G401 (cell line): Measurements from ENCODE around the gene ASIC1. TPM values are rescaled to one million over a fixed set of nuclear protein-coding genes. Genes with fewer than 3 reads are reported as not detected.

Experiments
- DNase-seq: peaks from one replicate; pipeline ENCODE4 v3.0.0-alpha.2; 2015; ENCODE audit warnings: low spot score
- in situ Hi-C: cut with HindIII; loops from 2 replicates; pipeline ENCODE4 v1.10.0; 2016; ENCODE audit warnings: low sequenced_read_pairs, mixed read lengths
- total RNA-seq: library from RNA; depleted of rRNA; stranded (reverse); fragments of >200 nt; shearing (Covaris generic); gene quantifications from 2 replicates; pipeline ENCODE4 v1.2.3, GENCODE V29; 2014

ASIC1 gene
- total RNA-seq, 1 experiment from 2014 or later, result 13.1 TPM

DNA sequence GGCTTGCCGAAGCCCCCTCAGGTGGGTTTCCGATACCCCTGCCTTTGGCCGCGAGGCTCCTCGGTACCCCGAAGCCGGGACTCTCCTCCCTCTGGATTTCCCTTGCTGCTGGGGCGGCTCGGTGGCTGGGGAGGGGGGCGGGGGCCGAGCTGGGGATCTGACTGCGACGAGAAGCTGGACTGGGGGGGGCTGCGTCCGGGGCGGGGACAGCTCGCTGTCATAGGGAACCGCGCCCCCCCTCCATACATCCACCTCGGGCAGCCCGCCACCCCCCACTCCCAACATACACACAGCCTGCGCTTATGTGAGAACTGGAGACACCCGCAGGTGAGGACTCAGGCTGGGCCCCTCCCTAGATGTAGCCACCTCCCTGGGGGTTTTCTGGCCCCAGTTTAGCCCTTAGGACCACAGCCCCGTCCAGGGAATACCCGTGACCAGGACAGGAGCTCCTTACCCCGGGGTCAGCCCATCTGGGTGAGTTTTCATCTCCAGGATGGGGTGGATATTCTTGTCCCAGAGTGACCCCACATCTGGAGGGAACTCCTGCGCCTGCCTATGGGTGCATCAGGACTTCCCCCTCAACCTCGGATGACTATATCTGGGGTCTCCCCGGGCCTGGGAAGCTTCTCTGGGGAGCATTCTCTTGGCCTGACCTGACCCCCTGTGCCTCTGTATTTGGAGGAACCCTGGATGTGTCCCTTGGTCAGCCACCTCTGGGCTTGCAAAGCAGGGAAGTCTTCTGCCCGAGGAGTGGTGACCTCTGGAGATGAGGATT is 687 bp downstream of the ASIC1 start:
- in situ Hi-C loops, result no loop called here
- no peak for DNase-seq

DNA sequence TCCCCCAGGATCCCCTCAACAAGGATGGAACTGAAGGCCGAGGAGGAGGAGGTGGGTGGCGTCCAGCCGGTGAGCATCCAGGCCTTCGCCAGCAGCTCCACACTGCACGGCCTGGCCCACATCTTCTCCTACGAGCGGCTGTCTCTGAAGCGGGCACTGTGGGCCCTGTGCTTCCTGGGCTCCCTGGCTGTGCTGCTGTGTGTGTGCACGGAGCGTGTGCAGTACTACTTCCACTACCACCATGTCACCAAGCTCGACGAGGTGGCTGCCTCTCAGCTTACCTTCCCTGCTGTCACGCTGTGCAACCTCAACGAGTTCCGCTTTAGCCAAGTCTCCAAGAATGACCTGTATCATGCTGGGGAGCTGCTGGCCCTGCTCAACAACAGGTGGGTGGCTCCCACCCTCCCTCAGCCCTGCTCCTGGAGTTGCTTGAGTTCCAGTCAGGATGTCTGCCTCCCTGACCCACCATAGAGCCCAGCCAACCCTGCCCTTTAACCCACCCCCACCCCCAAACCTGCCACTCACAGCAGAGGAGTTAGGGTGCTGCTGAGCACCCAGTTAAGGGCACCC is 1.4 kb downstream of the ASIC1 start:
- in situ Hi-C loops, result no loop called here
- no peak for DNase-seq

DNA sequence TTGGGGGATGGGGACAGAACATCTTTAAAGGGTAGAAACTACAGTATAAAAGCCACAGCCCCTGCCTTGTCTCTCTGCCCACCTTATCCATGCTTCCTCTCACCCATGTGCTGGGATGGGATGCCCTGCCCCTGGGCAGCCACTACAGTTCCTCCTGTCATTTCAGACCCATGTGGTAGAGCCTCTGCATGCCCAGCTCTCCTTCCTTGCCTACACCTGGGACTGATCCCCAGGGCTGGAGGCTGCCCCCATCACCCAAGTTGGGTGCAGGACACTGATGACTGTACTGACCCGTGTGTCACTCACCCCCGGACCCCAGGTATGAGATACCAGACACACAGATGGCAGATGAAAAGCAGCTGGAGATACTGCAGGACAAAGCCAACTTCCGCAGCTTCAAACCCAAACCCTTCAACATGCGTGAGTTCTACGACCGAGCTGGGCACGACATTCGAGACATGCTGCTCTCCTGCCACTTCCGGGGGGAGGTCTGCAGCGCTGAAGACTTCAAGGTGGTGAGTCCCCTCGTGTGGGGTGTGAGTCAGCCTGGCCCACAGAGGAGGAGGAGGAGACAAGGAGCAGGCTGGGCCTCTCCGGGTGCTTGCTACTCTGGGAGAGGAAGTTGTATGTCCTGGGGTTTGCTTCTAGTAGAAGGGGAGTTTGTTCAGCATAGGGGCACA is 2.2 kb downstream of the ASIC1 start:
- DNase-seq, result no peak

DNA sequence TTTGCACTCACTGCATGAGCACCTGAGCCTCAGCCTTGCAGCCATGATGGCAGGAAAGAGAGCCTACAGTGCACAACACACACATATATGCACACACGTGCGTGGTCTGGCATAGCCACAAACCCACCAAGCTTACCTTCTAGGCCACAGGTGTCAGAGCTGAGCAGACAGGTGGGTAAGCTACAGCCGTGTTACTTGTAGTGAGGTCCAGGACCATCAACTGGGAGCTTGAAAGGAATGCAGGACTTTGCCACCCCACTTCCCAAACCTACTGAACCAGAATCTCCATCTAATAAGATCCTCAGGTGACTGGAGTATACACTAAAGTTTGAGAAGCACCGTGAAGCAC is 2.7 kb downstream of the ASIC1 start:
- in situ Hi-C loops, result no loop called here
- no peak for DNase-seq

More for the DNA sequence above, 2.2 kb downstream of the ASIC1 start:
- in situ Hi-C loops, result no loop called here

GRCh38 chr12:50061171-50061570 is 3.8 kb downstream of the ASIC1 start:
- in situ Hi-C loops, result no loop called here

GRCh38 chr12:50061946-50062686 is 4.7 kb downstream of the ASIC1 start:
- in situ Hi-C loops, result no loop called here
- no peak for DNase-seq

More at GRCh38 chr12:50061171-50061570, 3.8 kb downstream of the ASIC1 start:
- DNase-seq, result no peak

GRCh38 chr12:50062728-50063460 is 5.5 kb downstream of the ASIC1 start:
- DNase-seq, result no peak
- in situ Hi-C loops, result no loop called here

DNA sequence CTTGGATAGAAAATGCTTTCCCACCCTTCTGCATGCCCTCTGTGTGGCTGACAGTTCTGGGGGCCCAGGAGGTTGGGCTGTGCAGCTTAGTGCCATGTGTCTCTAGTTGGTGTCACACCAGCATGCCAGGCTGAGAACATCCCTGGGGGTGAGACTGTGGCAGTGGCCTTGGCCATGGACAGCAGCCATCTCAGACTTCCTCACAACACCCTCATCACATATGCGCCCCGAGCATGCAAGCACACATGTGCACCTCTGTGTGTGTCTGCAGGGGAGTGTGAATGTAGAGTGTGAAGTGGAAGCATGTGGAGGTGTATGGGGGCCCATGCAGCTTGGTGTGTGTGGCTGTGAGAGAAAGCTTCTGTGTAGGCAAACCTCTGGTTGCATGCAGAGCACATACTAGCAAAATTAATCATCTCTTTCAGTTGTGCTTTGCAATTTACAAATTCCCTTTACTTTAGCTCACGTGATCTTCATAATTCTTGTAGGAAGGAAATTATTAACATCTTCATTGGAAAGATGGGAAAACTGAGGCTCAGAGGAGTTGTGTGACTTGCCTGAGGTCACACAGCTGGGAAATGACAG is 8.4 kb downstream of the ASIC1 start:
- DNase-seq, result no peak
- in situ Hi-C loops, result loop anchor here (5.0 kb wide), 1 partner anchor 99 kb away; no protein-coding TSS in a partner anchor

DNA sequence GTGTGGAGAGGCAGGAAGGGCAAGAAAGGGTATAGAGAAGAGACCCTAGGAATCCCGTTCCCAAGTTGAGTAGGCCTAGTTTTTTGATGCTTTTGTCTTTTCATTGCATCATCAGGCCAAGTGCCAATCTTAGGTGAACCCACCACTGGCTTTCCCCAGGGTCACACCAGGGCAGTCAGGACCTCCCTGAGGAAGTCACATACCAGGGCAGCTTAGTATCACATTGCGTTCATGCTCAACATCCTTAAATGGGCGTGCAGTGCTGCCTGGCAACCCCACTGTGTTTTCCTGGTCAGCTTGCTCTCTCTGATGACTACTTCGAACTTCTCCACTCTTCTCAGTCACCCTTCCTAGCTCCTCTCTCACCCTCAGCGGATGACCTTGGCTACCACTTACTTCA is 9.0 kb downstream of the ASIC1 start:
- no peak for DNase-seq
- in situ Hi-C loops, result loop anchor here (5.0 kb wide), 1 partner anchor 99 kb away; no protein-coding TSS in a partner anchor

- DNase-seq, result no peak
- in situ Hi-C loops, result loop anchor here (5.0 kb wide), 1 partner anchor 102 kb away; no protein-coding TSS in a partner anchor
Observed at GRCh38 chr12:50069069-50069468, 11.7 kb downstream of the ASIC1 start.

DNA sequence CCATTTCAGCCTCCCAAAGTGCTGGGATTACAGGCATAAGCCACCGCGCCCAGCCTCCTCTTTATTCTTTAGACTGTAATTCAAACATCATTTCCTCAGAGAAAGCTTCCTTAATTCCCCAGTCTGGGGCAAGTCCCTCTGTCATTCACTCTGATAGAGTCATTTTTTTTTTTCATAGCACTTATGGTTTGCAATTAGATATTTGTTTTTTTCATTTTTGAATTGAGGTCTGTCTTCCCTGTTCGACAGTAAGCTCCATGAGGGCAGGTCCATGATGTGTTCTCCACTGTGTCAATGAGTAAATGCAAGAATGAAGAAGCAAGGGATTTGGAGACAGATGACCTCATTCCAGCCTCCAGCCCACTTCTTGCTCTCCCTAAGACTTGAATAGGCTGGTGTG is 12.1 kb downstream of the ASIC1 start:
- in situ Hi-C loops, result loop anchor here (5.0 kb wide), 1 partner anchor 102 kb away; no protein-coding TSS in a partner anchor
- no peak for DNase-seq

DNA sequence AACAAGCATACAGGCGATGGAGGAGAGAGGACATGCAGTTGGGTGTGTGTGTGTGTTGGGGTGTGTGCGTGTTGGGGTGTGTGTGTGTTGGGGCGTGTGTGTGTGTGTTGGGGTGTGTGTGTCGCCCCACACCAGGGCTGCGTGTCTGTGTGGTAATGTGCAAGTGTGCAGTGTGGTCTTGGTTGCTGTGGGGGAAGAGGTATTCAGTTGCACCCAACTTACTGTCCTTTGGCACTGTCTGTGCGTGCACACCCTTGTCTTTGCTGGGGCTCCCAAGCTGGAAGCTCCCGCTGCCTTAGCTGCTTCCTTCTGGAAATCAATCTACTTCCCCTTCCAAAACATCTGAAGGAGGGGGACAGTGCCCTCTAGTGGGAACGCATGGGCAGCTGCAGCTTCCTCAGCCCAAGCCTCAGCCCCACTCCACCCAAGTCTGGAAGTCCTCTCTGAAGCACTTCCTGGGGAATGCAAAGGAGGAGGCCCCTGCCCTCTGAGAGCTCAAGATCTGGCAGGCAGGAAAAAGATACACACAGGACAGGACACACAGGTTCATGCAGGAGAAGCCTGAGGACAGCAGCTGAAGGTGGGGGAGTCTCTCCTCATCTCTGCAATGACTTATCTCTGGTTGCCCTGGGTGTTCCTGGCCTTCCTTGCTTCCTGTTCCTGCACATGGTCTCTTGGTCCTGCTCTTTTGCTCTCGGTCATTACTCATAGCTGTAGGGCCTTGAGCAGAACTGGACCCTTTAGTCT is 13.1 kb downstream of the ASIC1 start:
- DNase-seq, result peak; percentile 90
- in situ Hi-C loops, result no loop called here

- in situ Hi-C loops, result no loop called here
- DNase-seq, result no peak
Observed at GRCh38 chr12:50072198-50072907, 15.0 kb downstream of the ASIC1 start.

DNA sequence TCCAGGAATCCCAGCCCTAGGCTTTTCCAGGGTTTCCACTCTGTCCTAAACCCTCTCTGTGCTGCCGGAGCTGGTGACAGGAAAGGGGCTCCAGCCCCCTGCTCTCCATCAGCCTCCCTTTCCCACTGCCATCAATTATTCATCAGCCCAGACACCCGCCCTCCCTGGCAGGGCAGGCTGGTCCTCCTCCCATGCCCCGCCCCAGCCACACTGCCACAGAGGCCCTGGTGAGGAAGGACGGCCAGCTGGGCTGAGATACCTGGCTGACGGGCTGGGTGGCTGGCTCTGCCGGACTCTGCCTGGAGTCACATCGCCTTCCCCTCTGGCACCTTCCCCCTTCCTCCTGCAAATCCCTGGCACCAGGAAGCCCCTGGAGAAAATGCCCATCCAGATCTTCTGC is 15.8 kb downstream of the ASIC1 start:
- DNase-seq, result no peak
- in situ Hi-C loops, result no loop called here

- DNase-seq, result no peak
- in situ Hi-C loops, result no loop called here
Observed at GRCh38 chr12:50073712-50074111, 16.3 kb downstream of the ASIC1 start.

GRCh38 chr12:50074936-50075807 is 17.8 kb downstream of the ASIC1 start:
- in situ Hi-C loops, result no loop called here
- DNase-seq, result peak; percentile 89

DNA sequence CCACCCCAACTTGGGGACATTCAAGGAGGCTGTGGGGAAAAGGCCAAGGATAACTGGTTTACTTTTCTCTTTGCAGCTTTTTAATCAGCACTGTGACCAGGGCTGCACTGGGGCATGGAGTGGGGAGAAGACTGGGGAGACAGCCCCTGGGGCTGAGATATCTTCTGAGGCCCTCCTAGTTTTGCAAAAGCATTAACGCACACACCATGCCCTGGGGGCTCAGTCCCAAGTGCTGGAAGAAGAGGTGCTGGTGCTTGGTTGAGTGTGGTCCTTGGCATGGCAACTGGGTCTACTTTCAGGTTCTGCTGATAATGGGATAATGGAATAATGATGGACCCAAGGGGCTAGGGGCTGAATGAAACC is 18.4 kb downstream of the ASIC1 start:
- in situ Hi-C loops, result no loop called here
- DNase-seq, result no peak
